NCI-H2171 treated with DMSO at 0.1 percent for 48 hours (cell line): Measurements from ENCODE around the gene VSTM2A.
"Not testable (repeated sequence)": the region's sequence is repeated elsewhere in the genome, so short reads cannot be mapped to it uniquely, and the experiment has no call there.

Experiments used
- DNase-seq: peaks from one replicate; lab custom pipeline; 2025; lab: John Stamatoyannopoulos, UW

VSTM2A gene

DNA sequence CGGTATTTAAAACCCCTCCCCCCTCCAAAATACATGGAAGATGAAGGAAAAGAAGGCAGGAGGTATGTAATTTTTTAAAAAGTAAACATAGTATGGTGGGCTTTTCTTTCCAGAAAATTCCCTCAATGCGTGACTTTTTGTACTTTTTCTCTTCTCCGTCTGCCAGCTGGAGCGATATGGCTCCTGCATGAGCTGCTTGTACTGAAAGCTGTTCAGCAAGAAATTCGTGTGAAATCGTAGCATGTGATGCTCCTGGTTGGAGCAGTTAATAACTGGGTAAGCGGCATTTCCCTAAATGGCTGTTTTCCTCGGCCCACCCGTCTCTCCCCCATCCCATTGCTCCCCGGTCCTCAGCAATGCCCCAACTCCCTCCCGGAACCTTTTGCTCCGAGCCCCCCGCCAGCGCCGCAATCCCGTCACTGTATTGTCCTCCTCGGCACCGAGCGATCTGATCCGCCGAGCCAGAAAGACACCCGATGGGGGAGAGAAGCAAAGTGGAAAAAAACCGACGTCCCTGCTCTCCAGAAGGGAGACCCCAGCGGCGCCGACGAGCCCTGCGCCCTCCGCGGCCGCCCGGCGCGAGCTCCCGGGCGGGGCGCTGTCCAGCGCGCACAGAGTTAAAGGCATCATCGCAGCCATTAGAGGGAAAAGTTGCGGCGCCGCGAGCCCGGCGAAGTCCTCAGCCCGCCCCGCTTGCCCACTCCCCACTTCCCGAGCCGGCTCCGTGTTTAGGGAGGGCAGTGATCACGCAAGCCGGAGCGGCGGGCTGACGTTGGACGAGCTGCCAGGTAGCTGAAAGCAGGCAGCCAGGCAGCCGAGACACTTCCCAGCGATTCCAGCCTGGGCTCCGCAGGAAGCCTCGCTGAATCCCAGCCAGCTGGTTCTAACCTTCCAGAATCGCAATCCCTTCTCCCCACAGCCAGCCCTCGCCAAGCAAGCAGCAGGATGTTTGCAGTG, at the start of gene VSTM2A:
TSS of gene VSTM2A (plus strand) at position 707 of the 957 bp plus-strand sequence. CDS start 356 bp downstream, outside the sequence.
- DNase-seq: peak; percentile 8

DNA sequence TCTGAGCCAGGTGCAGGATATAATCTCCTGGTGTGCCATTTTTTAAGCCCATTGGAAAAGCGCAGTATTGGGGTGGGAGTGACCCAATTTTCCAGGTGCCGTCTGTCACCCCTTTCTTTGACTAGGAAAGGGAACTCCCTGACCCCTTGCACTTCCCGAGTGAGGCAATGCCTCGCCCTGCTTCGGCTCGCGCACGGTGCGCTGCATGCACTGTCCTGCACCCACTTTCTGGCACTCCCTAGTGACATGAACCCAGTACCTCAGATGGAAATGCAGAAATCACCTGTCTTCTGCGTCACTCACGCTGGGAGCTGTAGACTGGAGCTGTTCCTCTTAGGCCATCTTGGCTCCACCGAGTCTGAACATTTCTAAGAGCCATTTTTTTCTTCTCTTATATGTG, 37.6 kb upstream of the VSTM2A start:
- not testable (repeated sequence) for DNase-seq

- DNase-seq: no peak
Measured at GRCh38 chr7:54529568-54529967, 12.6 kb upstream of the VSTM2A start.

DNA sequence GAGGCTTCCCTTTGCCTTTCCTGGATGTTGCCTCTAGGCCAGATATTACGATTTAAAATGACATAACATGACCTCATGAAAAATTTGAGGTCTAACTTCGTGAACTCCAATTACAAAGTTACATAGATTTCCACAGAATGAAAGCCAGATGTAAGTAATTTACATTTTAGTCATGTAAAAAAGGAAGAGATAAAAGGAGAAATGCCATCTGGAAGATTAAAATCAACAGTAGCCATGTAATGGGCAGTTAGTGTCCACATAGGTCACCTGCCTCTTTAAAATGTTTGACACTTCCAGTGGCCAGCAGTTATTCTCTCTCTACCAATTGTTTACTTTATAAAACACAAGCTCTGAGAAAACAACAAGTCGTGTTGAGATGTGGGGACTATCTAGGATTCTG, 4.1 kb upstream of the VSTM2A start:
- DNase-seq: no peak

DNA sequence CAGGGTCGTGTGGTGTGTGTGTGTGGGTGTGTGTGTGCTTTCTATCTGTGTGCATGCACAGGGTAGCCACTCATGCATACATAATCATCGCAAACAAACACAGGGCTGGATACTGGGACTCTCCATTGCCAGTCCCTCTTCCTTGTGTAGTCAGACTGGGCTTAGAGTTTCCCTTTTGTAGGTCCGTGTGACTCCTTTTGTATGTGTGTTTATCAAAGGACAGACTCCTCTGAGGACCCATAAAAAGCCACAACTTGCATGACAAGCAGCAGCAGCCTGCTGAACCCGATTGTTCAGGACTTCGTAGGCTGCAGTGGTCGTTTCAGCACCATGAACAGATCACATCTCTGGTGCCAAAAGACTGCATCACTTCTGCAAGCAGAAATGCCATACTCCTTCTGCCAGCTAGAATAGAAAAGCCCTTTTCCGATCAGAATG, 895 bp downstream of the VSTM2A start:
- DNase-seq: no peak

- DNase-seq: no peak
Measured at GRCh38 chr7:54544149-54544526, 2.0 kb downstream of the VSTM2A start.

- no peak for DNase-seq
Measured at GRCh38 chr7:54544527-54545240, 2.5 kb downstream of the VSTM2A start.

GRCh38 chr7:54545241-54545563, 3.0 kb downstream of the VSTM2A start:
- DNase-seq: no peak

GRCh38 chr7:54546081-54546985, 4.2 kb downstream of the VSTM2A start:
- DNase-seq: no peak

- peak; percentile 7 for DNase-seq
Measured at GRCh38 chr7:54546986-54547314, 4.8 kb downstream of the VSTM2A start.

DNA sequence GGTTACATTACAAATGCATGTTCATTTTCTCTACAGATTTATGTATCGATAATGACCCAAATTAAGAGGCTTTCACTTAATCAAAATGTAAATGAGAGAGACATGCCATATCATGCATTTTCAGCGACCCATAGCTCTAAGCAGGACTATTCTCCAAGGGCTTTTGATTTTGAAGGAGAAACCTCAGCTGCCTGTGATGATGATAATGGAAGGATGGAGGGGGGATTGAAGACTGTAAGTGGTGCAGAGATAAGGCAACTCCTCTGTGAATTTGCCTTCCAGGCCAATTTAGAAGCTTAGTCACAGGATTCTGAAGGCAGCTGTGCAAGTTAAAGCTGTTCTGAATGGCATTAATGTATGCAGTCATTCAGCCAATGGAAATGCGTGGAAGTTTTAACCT, 8.3 kb downstream of the VSTM2A start:
- no peak for DNase-seq

DNA sequence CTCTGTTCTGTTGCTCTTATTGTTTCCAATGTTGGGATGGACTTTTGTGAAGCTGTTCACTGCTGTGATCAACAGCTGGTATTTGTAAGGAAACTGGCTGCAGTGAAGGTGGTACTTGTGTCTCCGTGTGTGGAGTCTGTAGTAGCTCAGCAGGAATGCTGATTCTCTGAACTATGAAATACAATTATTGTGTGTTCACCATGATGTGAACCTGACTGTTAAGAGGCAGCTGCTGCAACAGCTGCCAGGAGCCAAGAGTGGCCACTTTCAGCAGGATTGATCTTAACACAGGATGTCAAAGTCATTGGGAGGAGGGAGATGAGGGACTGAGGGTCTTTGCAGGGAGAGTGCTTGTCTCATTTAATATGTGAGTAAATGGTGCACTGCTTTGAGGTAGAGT, 13.9 kb downstream of the VSTM2A start:
- DNase-seq: no peak

GRCh38 chr7:54559401-54559800, 17.2 kb downstream of the VSTM2A start:
- no peak for DNase-seq

DNA sequence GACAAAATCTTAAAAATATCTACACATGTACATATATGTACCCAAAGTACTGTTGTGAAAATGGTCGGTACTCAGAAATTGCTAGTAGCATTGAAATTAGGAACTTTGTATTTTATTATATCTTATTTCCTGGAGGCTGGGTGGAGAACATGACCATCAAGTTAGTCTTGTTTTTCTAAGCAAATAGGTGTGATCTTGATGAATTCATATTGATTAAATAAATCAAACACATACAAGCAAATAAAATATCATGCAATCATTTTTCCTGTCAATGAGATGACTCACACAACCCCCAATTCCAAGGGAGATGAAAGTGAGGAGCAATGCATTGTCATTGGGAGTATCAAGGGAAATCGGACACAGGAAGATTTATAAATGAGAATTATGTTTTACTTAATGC, 18.0 kb downstream of the VSTM2A start:
- no peak for DNase-seq

DNA sequence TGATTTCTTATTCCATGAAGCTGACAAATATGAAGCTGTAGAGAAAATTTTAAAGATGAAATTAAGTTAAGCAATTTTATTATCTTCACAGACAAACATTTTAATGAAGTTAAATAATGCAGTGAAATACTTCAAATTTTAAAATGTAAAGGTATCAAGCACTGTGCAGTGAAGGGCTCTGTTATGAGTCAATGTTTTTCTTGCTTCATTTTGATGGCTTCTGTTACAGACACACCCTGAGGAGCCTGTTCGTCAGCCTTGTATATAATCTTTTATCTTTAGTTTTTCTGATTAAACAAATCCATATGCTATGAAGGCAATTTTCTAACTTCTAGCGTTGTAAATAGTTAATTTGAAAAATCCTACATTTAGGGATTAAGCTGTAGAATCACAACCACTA, 18.5 kb downstream of the VSTM2A start:
- no peak for DNase-seq

DNA sequence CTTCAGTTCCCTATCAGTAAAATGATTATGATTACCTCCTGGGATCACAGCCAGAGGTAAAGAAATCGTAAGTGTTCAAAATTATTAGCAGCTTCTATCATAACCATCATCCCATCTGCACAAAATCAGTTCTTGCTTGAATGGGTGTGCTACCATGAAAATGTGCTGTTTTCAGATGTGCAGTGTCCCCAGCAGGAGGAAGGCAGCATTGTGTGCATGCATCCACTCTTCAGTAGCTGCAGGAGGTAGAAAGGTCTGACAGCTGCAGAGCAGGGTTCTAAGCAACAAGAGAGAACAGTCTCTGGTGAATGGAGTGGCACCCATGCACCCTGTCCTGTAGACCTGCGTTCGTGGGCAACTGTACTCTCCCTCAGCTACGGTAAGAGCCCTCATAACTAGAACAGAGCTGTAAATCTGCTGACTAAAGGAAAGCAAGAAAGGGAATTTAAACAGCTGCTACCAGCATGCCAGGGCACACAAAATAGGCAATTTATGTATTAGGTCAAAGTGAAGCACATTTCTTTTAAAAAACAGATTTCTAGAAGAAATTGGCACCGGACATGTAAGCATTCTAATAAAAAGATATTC, 21.2 kb downstream of the VSTM2A start:
- no peak for DNase-seq

DNA sequence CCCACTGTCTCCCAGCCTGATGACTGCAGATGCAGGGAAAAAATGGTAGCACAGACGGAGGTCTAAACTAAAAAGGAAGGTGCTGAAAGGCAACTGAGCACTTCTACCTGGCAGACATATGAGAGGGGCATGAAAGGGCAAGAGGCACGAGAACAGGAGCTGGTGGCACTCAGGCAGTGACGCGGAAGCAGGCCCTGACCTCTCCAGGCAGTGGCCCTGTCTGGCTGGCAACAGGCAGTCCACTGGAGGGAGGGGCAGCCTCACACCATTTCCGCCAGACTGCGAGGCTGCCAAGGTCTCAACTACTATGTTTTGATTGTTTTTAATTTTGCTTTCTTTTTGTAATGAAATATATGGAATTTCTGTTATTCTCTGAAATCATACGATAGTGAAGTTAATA, 23.3 kb downstream of the VSTM2A start:
- DNase-seq: no peak

DNA sequence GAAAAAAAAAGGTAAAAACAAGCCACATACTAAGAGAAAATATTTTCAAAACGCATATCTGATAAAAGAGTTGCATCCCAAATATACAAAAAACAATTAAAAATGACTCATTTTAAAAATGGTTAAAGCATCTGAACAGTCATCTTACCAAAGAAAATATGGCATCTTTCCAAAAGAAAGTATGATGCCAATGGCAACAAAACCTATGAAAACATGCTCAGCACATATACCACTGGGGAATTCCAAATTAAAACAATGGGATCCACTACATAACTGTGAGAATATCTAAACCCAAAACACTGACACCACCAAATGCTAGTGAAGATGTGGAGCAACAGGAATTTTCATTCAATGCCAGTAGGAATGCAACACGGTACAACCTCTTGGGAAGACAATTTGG, 39.3 kb downstream of the VSTM2A start:
- DNase-seq: no peak

GRCh38 chr7:54591404-54592386, 49.5 kb downstream of the VSTM2A start:
- DNase-seq: no peak

DNA sequence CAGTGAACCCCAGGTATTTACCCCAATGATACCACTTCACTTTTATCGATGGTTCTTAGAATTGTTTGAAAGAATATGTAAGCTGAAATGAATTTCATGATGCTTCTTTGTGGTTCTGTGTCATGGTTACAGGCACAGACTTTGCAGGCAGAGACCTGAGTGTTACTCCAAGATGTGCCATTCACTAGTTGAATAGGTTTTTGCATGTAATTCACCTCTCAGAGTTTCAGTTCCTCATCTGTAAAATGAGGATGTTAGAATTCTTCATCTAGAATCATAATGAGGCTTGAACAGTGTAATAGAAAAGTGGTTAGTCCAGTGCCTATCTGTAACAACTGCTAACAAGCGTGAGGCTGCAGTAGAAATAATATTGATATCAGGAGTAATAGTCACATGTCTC, 54.6 kb downstream of the VSTM2A start:
- no peak for DNase-seq

DNA sequence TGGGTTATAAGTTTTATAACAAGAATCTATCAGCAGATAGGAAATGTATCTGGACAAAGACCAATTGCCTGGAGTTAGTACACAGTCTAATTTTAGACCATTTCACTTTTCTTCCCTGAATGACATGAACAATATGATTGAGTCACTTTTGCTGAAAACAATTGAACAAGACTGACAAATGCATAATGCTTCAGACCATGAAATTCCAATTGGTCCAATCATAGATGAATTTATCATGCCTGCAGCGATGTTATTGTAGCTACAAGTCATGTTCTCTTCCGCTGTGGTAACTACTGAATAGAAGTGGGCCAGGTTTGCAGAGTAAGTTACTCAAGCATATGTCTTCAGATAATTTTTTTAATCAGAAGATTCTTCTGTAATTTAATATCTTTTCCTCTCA, 73.4 kb downstream of the VSTM2A start:
- no peak for DNase-seq
